Measurements from ENCODE around the gene GALNT2. TPM values are rescaled to one million over a fixed set of nuclear protein-coding genes. Genes with fewer than 3 reads are reported as not detected.

Gene GALNT2
- total and polyA plus RNA-seq, 3 experiments from 2014 or later, result 15.7 to 69.0 (median 65.6) TPM

DNA sequence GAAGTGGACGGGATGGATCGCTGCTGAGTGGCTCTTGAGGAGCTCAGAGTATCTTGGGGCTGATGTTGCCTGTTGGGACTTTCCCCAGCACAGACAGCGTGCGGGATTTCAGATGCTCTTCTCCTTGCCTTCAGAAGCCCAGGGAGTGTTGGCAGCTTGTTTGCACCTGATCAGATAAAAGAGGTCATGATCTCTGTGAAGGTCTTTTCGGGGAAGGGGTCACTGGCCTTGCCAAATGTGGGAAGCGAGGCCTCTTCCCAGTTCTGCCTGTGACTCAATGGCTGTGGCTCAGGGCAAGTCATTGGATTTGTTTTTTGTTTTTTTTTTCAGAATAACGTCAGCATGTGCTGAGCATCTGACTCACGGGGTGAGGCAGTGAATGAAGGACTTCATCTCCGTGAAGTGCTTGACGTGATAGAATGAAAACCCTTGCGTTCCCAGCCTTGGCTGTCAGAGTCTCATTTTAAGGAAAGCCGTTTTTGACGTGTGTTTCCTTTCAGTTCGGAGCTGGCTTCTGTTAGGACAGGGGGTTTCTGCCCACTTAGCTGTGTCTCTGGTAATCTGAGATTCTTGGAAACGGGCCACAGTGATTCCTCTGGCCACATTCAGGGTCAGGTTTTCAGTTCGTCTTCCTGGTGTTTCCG is 46.7 kb downstream of the GALNT2 start:
- no peaks in the 10 kb centered on the region for H3K9me3 ChIP-seq (ENCODE audit: low read length)
- Mint-ChIP-seq H3K36me3 (peaks cover 3 to 30% (median 9%) of the 10 kb centered on the region in 3 donors), H3K27me3 (no peaks in the 10 kb centered on the region), H3K9me3 (no peaks in the 10 kb centered on the region), H3K4me1 (peaks cover 21 to 73% (median 45%) of the 10 kb centered on the region in 3 donors), H3K27ac (no peak overlapping the region), H3K4me3 (no peak overlapping the region)
- no peak overlapping the region for H3K27ac ChIP-seq (ENCODE audit: low read depth, low read length)
- H3K4me3 ChIP-seq (ENCODE audit: low read length), result no peak overlapping the region
- peaks cover 17% of the 10 kb centered on the region for H3K4me1 ChIP-seq (ENCODE audit: insufficient read depth, low read length)
- ChIA-PET POLR2A (no interaction called here), CTCF (no interaction called here)
- H3K36me3 ChIP-seq (ENCODE audit: insufficient read depth, low read length), result no peaks in the 10 kb centered on the region
- DNase-seq, result no peak
- H3K27me3 ChIP-seq (ENCODE audit: insufficient read depth, low read length, poor library complexity, severe bottlenecking), result no peaks in the 10 kb centered on the region

- Mint-ChIP-seq H3K36me3 (peaks cover 3 to 30% (median 9%) of the 10 kb centered on the region in 3 donors), H3K27ac (no peak overlapping the region), H3K9me3 (no peaks in the 10 kb centered on the region), H3K27me3 (no peaks in the 10 kb centered on the region), H3K4me3 (no peak overlapping the region), H3K4me1 (peaks cover 19 to 71% (median 42%) of the 10 kb centered on the region in 3 donors)
- H3K4me1 ChIP-seq (ENCODE audit: insufficient read depth, low read length), result peaks cover 11% of the 10 kb centered on the region
- H3K9me3 ChIP-seq (ENCODE audit: low read length), result no peaks in the 10 kb centered on the region
- H3K27ac ChIP-seq (ENCODE audit: low read depth, low read length), result no peak overlapping the region
- H3K36me3 ChIP-seq (ENCODE audit: insufficient read depth, low read length), result no peaks in the 10 kb centered on the region
- no peaks in the 10 kb centered on the region for H3K27me3 ChIP-seq (ENCODE audit: insufficient read depth, low read length, poor library complexity, severe bottlenecking)
- ChIA-PET POLR2A (no interaction called here), CTCF (no interaction called here)
- no peak overlapping the region for H3K4me3 ChIP-seq (ENCODE audit: low read length)
- no peak for DNase-seq
Observed at GRCh38 chr1:230114237-230114651, 47.2 kb downstream of the GALNT2 start.

DNA sequence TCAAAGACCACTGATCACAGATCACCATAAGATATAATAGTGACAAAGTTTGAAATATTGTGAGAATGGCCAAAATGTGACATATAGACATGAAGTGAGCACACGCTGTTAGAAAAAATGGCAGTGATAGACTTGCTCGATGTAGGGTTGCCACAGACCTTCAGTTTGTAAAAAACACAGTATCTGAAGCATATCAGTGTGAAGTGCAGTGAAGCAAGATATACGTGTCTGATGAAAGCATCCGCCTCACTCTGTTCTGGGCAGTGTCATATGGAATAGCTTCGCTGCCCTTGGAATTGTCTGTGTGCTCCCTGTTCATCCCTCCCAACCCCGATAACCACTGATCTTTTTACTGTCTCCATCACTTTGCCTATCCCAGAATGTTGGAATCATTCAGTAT is 50.7 kb downstream of the GALNT2 start:
- no peak overlapping the region for H3K27ac Mint-ChIP-seq
- Histone ChIP-seq H3K27ac (ENCODE audit: low read depth, low read length) (no peak overlapping the region), H3K4me1 (ENCODE audit: insufficient read depth, low read length) (no peaks in the 10 kb centered on the region), H3K27me3 (ENCODE audit: insufficient read depth, low read length, poor library complexity, severe bottlenecking) (no peaks in the 10 kb centered on the region), H3K9me3 (ENCODE audit: low read length) (no peaks in the 10 kb centered on the region), H3K4me3 (ENCODE audit: low read length) (no peak overlapping the region), H3K36me3 (ENCODE audit: insufficient read depth, low read length) (no peaks in the 10 kb centered on the region)
- DNase-seq, result no peak
- no peaks in the 10 kb centered on the region for H3K9me3 Mint-ChIP-seq
- H3K4me1 Mint-ChIP-seq, result peaks cover 20 to 65% (median 46%) of the 10 kb centered on the region in 3 donors
- H3K4me3 Mint-ChIP-seq, result no peak overlapping the region
- ChIA-PET POLR2A (no interaction called here), CTCF (no interaction called here)
- no peaks in the 10 kb centered on the region for H3K27me3 Mint-ChIP-seq
- peaks cover 3 to 37% (median 17%) of the 10 kb centered on the region in 3 donors for H3K36me3 Mint-ChIP-seq

DNA sequence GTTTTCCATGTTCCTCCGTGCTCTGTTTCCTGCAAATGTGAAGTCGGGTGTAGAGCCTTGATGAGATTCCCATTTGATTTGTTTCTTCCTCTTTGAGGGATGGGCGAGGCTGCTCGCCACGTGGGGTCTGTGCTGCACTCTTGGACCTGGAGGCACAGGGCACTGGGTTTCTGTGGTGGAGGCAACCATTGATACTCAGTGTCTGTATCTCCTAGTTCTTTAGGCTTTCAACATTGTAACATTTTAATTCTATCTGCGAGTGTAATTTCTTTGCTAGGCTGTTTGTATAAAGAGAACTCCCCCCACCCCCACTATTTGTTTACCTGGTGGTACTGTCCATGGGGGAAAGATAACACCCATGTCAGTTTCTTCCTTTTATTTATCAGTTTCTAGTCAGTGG is 52.3 kb downstream of the GALNT2 start:
- no peak for DNase-seq
- Mint-ChIP-seq H3K27me3 (no peaks in the 10 kb centered on the region), H3K36me3 (peaks cover 3 to 24% (median 14%) of the 10 kb centered on the region in 3 donors), H3K4me3 (no peak overlapping the region), H3K9me3 (no peaks in the 10 kb centered on the region), H3K27ac (peak overlapping the region in 1 of 8 donors; percentile 11), H3K4me1 (peaks cover 33 to 70% (median 55%) of the 10 kb centered on the region in 3 donors)
- H3K27me3 ChIP-seq (ENCODE audit: insufficient read depth, low read length, poor library complexity, severe bottlenecking), result no peaks in the 10 kb centered on the region
- CTCF ChIA-PET, result no interaction called here
- no peak overlapping the region for H3K4me3 ChIP-seq (ENCODE audit: low read length)
- H3K27ac ChIP-seq (ENCODE audit: low read depth, low read length), result no peak overlapping the region
- peaks cover 12% of the 10 kb centered on the region for H3K4me1 ChIP-seq (ENCODE audit: insufficient read depth, low read length)
- H3K9me3 ChIP-seq (ENCODE audit: low read length), result no peaks in the 10 kb centered on the region
- POLR2A ChIA-PET, result no interaction called here
- no peaks in the 10 kb centered on the region for H3K36me3 ChIP-seq (ENCODE audit: insufficient read depth, low read length)

GRCh38 chr1:230120289-230120920 is 53.4 kb downstream of the GALNT2 start:
- Histone ChIP-seq H3K27ac (ENCODE audit: low read depth, low read length) (no peak overlapping the region), H3K4me1 (ENCODE audit: insufficient read depth, low read length) (peaks cover 23% of the 10 kb centered on the region), H3K9me3 (ENCODE audit: low read length) (no peaks in the 10 kb centered on the region), H3K36me3 (ENCODE audit: insufficient read depth, low read length) (no peaks in the 10 kb centered on the region), H3K27me3 (ENCODE audit: insufficient read depth, low read length, poor library complexity, severe bottlenecking) (no peaks in the 10 kb centered on the region), H3K4me3 (ENCODE audit: low read length) (no peak overlapping the region)
- Mint-ChIP-seq H3K9me3 (no peaks in the 10 kb centered on the region), H3K27me3 (no peaks in the 10 kb centered on the region), H3K4me1 (peaks cover 39 to 76% (median 62%) of the 10 kb centered on the region in 3 donors), H3K27ac (no peak overlapping the region), H3K36me3 (peaks cover 3 to 17% (median 14%) of the 10 kb centered on the region in 3 donors), H3K4me3 (no peak overlapping the region)
- ChIA-PET CTCF (no interaction called here), POLR2A (no interaction called here)
- DNase-seq, result no peak

DNA sequence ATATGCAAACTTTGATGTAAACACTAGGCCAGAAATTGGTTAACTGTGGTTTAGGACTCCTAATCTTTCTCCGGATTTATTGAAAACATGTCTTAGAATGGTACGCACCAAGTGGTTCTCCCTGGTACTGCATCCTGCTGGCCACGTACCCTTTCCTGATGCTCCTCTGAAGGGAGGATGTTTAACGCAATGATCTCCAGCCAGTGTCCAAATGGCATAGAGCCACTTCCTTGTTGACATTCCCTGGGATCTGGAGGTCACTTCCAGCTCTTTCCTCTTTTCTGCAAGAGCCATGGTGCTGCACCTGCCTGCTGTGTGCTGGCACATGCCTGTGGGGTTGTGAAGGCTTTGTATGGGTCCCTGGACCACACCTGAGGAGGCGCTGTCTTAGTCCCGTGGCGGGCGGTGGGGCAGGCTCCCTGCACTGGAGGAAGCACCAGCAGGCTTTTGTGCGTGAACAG is 53.9 kb downstream of the GALNT2 start:
- ChIA-PET CTCF (interaction anchor here (1.1 to 1.4 kb wide), 2 partner anchors 9 to 11 kb away, joined by 3 to 6 read pairs; no protein-coding TSS in a partner anchor), POLR2A (no interaction called here)
- Mint-ChIP-seq H3K27ac (peak overlapping the region in 1 of 8 donors; percentile 4), H3K27me3 (no peaks in the 10 kb centered on the region), H3K4me1 (peaks cover 43 to 78% (median 64%) of the 10 kb centered on the region in 3 donors), H3K36me3 (peaks cover under 1 to 14% (median 11%) of the 10 kb centered on the region in 3 donors), H3K4me3 (no peak overlapping the region), H3K9me3 (no peaks in the 10 kb centered on the region)
- H3K27me3 ChIP-seq (ENCODE audit: insufficient read depth, low read length, poor library complexity, severe bottlenecking), result no peaks in the 10 kb centered on the region
- no peaks in the 10 kb centered on the region for H3K36me3 ChIP-seq (ENCODE audit: insufficient read depth, low read length)
- peaks cover 28% of the 10 kb centered on the region for H3K4me1 ChIP-seq (ENCODE audit: insufficient read depth, low read length)
- DNase-seq, result no peak
- no peaks in the 10 kb centered on the region for H3K9me3 ChIP-seq (ENCODE audit: low read length)
- H3K27ac ChIP-seq (ENCODE audit: low read depth, low read length), result no peak overlapping the region
- no peak overlapping the region for H3K4me3 ChIP-seq (ENCODE audit: low read length)

- H3K4me1 Mint-ChIP-seq, result peaks cover 53 to 81% (median 71%) of the 10 kb centered on the region in 3 donors
- CTCF ChIA-PET, result interaction anchor here (1.1 to 1.4 kb wide), 2 partner anchors 8 to 12 kb away, joined by 3 to 6 read pairs; no protein-coding TSS in a partner anchor
- peaks cover 36% of the 10 kb centered on the region for H3K4me1 ChIP-seq (ENCODE audit: insufficient read depth, low read length)
Observed at GRCh38 chr1:230121950-230122349, 54.9 kb downstream of the GALNT2 start.

More at GRCh38 chr1:230121950-230122349, 54.9 kb downstream of the GALNT2 start:
- H3K27me3 ChIP-seq (ENCODE audit: insufficient read depth, low read length, poor library complexity, severe bottlenecking), result no peaks in the 10 kb centered on the region
- Mint-ChIP-seq H3K27me3 (no peaks in the 10 kb centered on the region), H3K9me3 (no peaks in the 10 kb centered on the region), H3K27ac (peak overlapping the region in 2 of 8 donors; percentile 30 to 49), H3K4me3 (no peak overlapping the region), H3K36me3 (peaks cover 0 to 10% (median 7%) of the 10 kb centered on the region in 3 donors)
- H3K27ac ChIP-seq (ENCODE audit: low read depth, low read length), result no peak overlapping the region
- no peak for DNase-seq
- no peaks in the 10 kb centered on the region for H3K36me3 ChIP-seq (ENCODE audit: insufficient read depth, low read length)
- POLR2A ChIA-PET, result interaction anchor here (0.6 kb wide), 1 partner anchor 1093 kb away, joined by 4 read pairs; no protein-coding TSS in a partner anchor
- H3K4me3 ChIP-seq (ENCODE audit: low read length), result no peak overlapping the region
- no peaks in the 10 kb centered on the region for H3K9me3 ChIP-seq (ENCODE audit: low read length)
